ENCODE measurements around the gene TLCD3B.

Gene TLCD3B

GRCh38 chr16:30003670-30004423 is 27.2 kb downstream of the TLCD3B start:
- no peak for DNase-seq

GRCh38 chr16:30002614-30003346 is 28.3 kb downstream of the TLCD3B start:
- DNase-seq: no peak

GRCh38 chr16:30000735-30001631 is 30.1 kb downstream of the TLCD3B start:
- DNase-seq: no peak

GRCh38 chr16:29999605-30000004 is 31.5 kb downstream of the TLCD3B start:
- no peak for DNase-seq

GRCh38 chr16:29996766-29997250 is 34.3 kb downstream of the TLCD3B start:
- no peak for DNase-seq

GRCh38 chr16:29995911-29996765 is 34.9 kb downstream of the TLCD3B start, which contains the start of gene INO80E:
Gene INO80E, plus strand, starts transcription at chr16:29996241. Its CDS starts 70 bp downstream, at chr16:29996311.
- peak; percentile 96 to 99 (median 97) for DNase-seq

- peak; percentile 65 to 80 (median 74) for DNase-seq
Measured at GRCh38 chr16:29995324-29995910, 35.7 kb downstream of the TLCD3B start, which contains the start of gene HIRIP3. Gene HIRIP3, minus strand, starts transcription at chr16:29995617. Its CDS starts 12 bp downstream, at chr16:29995605.

- no peak for DNase-seq
Measured at GRCh38 chr16:29994600-29995323, 36.3 kb downstream of the TLCD3B start.

- DNase-seq: no peak
Measured at GRCh38 chr16:29993903-29994599, 37.0 kb downstream of the TLCD3B start.

- DNase-seq: no peak
Measured at GRCh38 chr16:29993191-29993902, 37.7 kb downstream of the TLCD3B start.

- no peak for DNase-seq
Measured at GRCh38 chr16:29992344-29992967, 38.6 kb downstream of the TLCD3B start.

- DNase-seq: no peak
Measured at GRCh38 chr16:29991571-29991904, 39.5 kb downstream of the TLCD3B start.

GRCh38 chr16:29990883-29991570 is 40.0 kb downstream of the TLCD3B start:
- no peak for DNase-seq

GRCh38 chr16:29990034-29990433 is 41.0 kb downstream of the TLCD3B start:
- no peak for DNase-seq

- DNase-seq: no peak
Measured at GRCh38 chr16:29989111-29989858, 41.8 kb downstream of the TLCD3B start.

GRCh38 chr16:29988346-29989075 is 42.6 kb downstream of the TLCD3B start:
- no peak for DNase-seq

All from activated naive CD4-positive, alpha-beta T cell (primary cell).